ENCODE measurements around the gene LIMA1. TPM values are rescaled to one million over a fixed set of nuclear protein-coding genes. Genes with fewer than 3 reads are reported as not detected.
A peak's percentile ranks its signal among the peaks of the same experiment; 100 is the strongest.
"Not testable (repeated sequence)": the region's sequence is repeated elsewhere in the genome, so short reads cannot be mapped to it uniquely, and the experiment has no call there.

Gene LIMA1
- total RNA-seq: 10 to 100 TPM in 5 of 8 experiments, 1 to 10 TPM in 3; 4.7 to 66.5 (median 14.8) TPM

- Histone ChIP-seq H3K4me3 (peak within 1 kb of the TSS; percentile 51 to 94 (median 75)), H3K27ac (peak within 1 kb of the TSS in 1 of 2 donors; percentile 42), H3K4me1 (replicated peaks in 1 of 2) (peaks cover 6 to 11% of the 10 kb centered on the region in 2 donors)
- ATAC-seq (replicated peaks in 6 of 8): peak; percentile 97 to 99 (median 99)
- 0 to 20% (median 0%) methylated on average over 1 to 25 of the region's 52 CpGs; no CpG with 5 or more reads in 5 of the 10 experiments for WGBS, 10 experiments
- in situ Hi-C loops (cut with MboI; ENCODE audit: low pct_unique_long_range_greater_than_20kb in 2 of 9, low sequenced_read_pairs in 9 of 9, unreplicated experiment in 9 of 9): no loop called here
Measured at GRCh38 chr12:50283229-50283923, at the start of gene LIMA1. Gene LIMA1, minus strand, starts transcription at chr12:50283520. Its CDS starts 34,769 bp downstream, at chr12:50248751.

DNA sequence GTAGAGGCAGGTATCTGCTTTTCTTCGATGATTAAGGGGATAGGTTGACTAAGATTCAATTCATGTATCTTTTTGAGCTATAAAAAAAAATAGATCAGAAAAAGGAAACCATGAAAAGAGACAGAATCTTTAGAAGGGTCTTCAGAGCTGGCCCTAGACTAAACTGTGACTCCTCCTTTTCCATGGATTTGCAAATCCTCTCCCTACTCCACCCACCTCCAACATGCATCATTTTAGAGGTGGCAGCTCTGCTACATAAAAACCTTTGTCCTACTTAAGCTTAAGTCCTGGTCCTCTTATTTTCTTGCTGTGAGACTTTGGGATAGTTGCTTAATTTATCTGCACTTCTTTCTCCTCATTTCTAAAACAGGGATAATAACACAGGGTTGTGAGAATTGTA is 48.4 kb upstream of the LIMA1 start:
- H3K27ac ChIP-seq: no peak overlapping the region
- WGBS, 10 experiments: 67 to 100% (median 83%) methylated on average over 1 of the region's 1 CpG; no CpG with 5 or more reads in 6 of the 10 experiments
- H3K4me1 ChIP-seq (replicated peaks in 1 of 2): no peaks in the 10 kb centered on the region
- ATAC-seq (replicated peaks in 6 of 8): peak in 3 of 8 experiments; percentile 32 to 73 (median 40)
- H3K4me3 ChIP-seq: no peak overlapping the region
- in situ Hi-C loops (cut with MboI; ENCODE audit: low pct_unique_long_range_greater_than_20kb in 2 of 9, low sequenced_read_pairs in 9 of 9, unreplicated experiment in 9 of 9): no loop called here

DNA sequence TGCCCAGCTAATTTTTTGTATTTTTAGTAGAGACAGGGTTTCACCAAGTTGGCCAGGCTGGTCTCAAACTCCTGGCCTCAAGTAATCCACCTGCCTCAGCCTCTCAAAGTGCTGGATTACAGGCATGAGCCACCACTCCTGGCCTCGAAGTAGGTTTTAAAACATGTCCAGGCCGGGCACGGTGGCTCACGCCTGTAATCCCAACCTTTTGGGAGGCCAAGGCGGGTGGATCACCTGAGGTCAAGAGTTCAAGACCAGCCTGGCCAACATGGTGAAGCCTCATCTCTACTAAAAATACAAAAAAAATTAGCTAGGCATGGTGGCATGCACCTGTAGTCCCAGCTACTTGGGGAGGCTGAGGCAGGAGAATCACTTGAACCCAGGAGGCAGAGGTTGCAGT is 45.3 kb upstream of the LIMA1 start:
- in situ Hi-C loops (cut with MboI; ENCODE audit: low pct_unique_long_range_greater_than_20kb in 2 of 9, low sequenced_read_pairs in 9 of 9, unreplicated experiment in 9 of 9); H3K4me3 ChIP-seq; ATAC-seq (replicated peaks in 6 of 8); H3K4me1 ChIP-seq (replicated peaks in 1 of 2); H3K27ac ChIP-seq: not testable (repeated sequence)
- 90 to 100% (median 96%) methylated on average over 1 to 5 of the region's 5 CpGs; no CpG with 5 or more reads in 5 of the 10 experiments for WGBS, 10 experiments

GRCh38 chr12:50326590-50327284 is 43.4 kb upstream of the LIMA1 start:
- in situ Hi-C loops (cut with MboI; ENCODE audit: low pct_unique_long_range_greater_than_20kb in 2 of 9, low sequenced_read_pairs in 9 of 9, unreplicated experiment in 9 of 9): no loop called here
- no peak overlapping the region for H3K4me3 ChIP-seq
- H3K27ac ChIP-seq: no peak overlapping the region
- no peaks in the 10 kb centered on the region for H3K4me1 ChIP-seq (replicated peaks in 1 of 2)
- 38 to 88% (median 69%) methylated on average over 1 to 4 of the region's 4 CpGs; no CpG with 5 or more reads in 1 of the 10 experiments for WGBS, 10 experiments
- peak in 1 of 8 experiments; percentile 65 for ATAC-seq (replicated peaks in 6 of 8)

DNA sequence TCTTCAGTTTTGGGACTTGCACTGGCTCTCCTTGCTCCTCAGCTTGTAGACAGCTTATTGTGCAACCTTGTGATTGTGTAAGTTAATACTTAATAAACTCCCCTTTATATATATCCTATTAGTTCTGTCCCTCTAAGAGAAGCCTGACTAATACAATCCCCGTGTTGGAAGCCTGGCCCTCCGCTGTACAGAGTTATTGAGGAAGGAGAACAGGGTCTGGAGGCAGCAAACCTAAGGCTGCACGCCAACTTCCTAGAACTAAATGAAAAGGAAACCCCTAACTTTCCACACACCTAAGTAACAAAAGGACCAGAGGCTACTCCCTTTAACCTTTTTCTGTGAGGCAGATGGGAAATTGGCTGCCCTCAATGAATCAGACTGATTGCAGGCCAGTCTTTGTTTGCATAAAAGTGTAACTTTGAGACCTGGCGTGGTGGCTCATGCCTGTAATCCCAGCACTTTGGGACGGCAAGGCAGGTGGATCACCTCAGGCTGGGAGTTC is 42.6 kb upstream of the LIMA1 start:
- in situ Hi-C loops (cut with MboI; ENCODE audit: low pct_unique_long_range_greater_than_20kb in 2 of 9, low sequenced_read_pairs in 9 of 9, unreplicated experiment in 9 of 9): no loop called here
- no peak for ATAC-seq (replicated peaks in 6 of 8)
- no peaks in the 10 kb centered on the region for H3K4me1 ChIP-seq (replicated peaks in 1 of 2)
- no peak overlapping the region for H3K4me3 ChIP-seq
- 80 to 100% (median 89%) methylated on average over 1 to 4 of the region's 5 CpGs; no CpG with 5 or more reads in 2 of the 10 experiments for WGBS, 10 experiments
- no peak overlapping the region for H3K27ac ChIP-seq

DNA sequence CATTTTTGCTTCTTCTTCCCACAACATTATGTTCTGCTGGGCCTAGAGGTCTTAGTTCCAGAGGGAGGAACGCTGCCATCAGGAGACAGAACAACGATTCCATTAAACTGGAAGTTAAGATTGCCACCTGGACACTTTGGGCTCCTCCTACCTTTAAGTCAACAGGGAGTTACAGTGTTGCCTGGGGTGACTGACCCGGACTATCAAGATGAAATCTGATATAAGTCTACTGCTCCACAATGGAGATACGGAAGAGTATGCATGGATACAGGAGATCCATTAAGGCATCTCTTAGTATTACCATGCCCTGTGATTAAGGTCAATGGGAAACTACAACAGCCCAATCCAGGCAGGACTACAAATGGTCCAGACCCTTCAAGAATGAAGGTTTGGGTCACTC is 41.5 kb upstream of the LIMA1 start:
- H3K4me3 ChIP-seq; ATAC-seq (replicated peaks in 6 of 8); H3K27ac ChIP-seq; H3K4me1 ChIP-seq (replicated peaks in 1 of 2): not testable (repeated sequence)
- WGBS, 10 experiments: 33 to 100% (median 84%) methylated on average over 1 to 4 of the region's 4 CpGs; no CpG with 5 or more reads in 2 of the 10 experiments
- in situ Hi-C loops (cut with MboI; ENCODE audit: low pct_unique_long_range_greater_than_20kb in 2 of 9, low sequenced_read_pairs in 9 of 9, unreplicated experiment in 9 of 9): loop anchor here in 1 of 9 experiments (25.0 kb wide), 1 partner anchor 112 kb away; no protein-coding TSS in a partner anchor

DNA sequence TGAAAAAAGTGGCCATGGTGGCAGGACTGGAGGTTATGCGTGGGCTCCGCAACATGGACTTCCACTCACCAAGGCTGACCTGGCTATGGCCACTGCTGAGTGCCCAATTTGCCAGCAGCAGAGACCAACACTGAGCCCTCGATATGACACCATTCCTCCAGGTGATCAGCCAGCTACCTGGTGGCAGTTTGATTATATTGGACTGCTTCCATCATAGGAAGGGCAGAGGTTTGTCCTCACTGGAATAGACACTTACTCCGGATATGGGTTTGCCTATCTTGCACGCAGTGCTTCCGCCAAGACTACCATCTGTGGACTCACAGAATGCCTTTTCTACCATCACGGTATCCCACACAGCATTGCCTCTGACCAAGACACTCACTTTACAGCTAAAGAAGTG is 40.8 kb upstream of the LIMA1 start:
- not testable (repeated sequence) for ATAC-seq (replicated peaks in 6 of 8); H3K4me3 ChIP-seq; H3K4me1 ChIP-seq (replicated peaks in 1 of 2); H3K27ac ChIP-seq
- WGBS, 10 experiments: 81 to 100% (median 98%) methylated on average over 1 to 5 of the region's 7 CpGs; no CpG with 5 or more reads in 6 of the 10 experiments
- in situ Hi-C loops (cut with MboI; ENCODE audit: low pct_unique_long_range_greater_than_20kb in 2 of 9, low sequenced_read_pairs in 9 of 9, unreplicated experiment in 9 of 9): loop anchor here in 1 of 9 experiments (25.0 kb wide), 1 partner anchor 112 kb away; no protein-coding TSS in a partner anchor

DNA sequence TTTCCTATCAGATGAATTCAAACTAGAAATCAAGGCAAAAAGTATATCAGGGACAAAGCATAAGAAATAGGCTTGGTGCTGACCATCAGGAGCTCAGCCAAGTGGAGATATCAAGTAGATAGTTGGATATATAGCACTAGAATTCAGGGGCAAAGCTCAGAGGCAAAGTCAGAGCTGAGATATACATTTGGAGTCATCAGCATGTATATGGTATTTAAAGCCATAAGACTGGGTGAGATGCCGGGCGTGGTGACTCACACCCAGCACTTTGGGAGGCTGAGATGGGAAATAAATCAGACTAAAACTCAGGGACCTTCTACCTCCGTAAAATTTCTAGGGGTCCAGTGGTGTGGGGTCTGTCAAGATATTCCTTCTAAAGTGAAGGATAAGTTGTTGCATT is 38.9 kb upstream of the LIMA1 start:
- Histone ChIP-seq H3K4me3 (no peak overlapping the region), H3K4me1 (replicated peaks in 1 of 2) (no peaks in the 10 kb centered on the region), H3K27ac (no peak overlapping the region)
- WGBS, 10 experiments: 60 to 100% (median 96%) methylated on average over 1 to 2 of the region's 3 CpGs; no CpG with 5 or more reads in 4 of the 10 experiments
- ATAC-seq (replicated peaks in 6 of 8): no peak
- in situ Hi-C loops (cut with MboI; ENCODE audit: low pct_unique_long_range_greater_than_20kb in 2 of 9, low sequenced_read_pairs in 9 of 9, unreplicated experiment in 9 of 9): loop anchor here in 1 of 9 experiments (25.0 kb wide), 1 partner anchor 110 kb away; no protein-coding TSS in a partner anchor

DNA sequence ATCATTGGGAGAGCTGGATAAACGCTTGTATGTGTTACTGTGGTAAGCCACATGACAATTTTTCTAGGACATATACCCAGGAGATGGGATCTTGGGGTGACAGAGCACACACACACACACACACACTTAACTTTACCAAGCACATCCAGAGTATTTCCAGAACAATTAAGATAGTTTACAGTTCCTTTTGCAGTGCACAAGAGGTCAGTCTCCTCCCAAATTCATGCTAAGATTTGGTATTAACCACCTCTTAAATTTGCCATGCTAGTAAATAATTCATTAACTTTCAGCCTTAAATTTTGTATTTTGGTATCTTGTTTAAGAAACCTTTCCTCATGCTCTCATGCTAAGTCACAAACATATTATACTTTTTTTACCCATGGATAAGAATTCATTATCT is 33.9 kb upstream of the LIMA1 start:
- no peaks in the 10 kb centered on the region for H3K4me1 ChIP-seq (replicated peaks in 1 of 2)
- in situ Hi-C loops (cut with MboI; ENCODE audit: low pct_unique_long_range_greater_than_20kb in 2 of 9, low sequenced_read_pairs in 9 of 9, unreplicated experiment in 9 of 9): loop anchor here in 1 of 9 experiments (25.0 kb wide), 1 partner anchor 105 kb away; no protein-coding TSS in a partner anchor
- 25 to 100% (median 80%) methylated on average over 1 of the region's 1 CpG; no CpG with 5 or more reads in 5 of the 10 experiments for WGBS, 10 experiments
- no peak overlapping the region for H3K27ac ChIP-seq
- no peak for ATAC-seq (replicated peaks in 6 of 8)
- H3K4me3 ChIP-seq: no peak overlapping the region

- Histone ChIP-seq H3K4me1 (replicated peaks in 1 of 2) (no peaks in the 10 kb centered on the region), H3K4me3 (no peak overlapping the region), H3K27ac (no peak overlapping the region)
- no peak for ATAC-seq (replicated peaks in 6 of 8)
- WGBS, 10 experiments: 65 to 98% (median 89%) methylated on average over 3 to 9 of the region's 9 CpGs
- in situ Hi-C loops (cut with MboI; ENCODE audit: low pct_unique_long_range_greater_than_20kb in 2 of 9, low sequenced_read_pairs in 9 of 9, unreplicated experiment in 9 of 9): loop anchor here in 1 of 9 experiments (25.0 kb wide), 1 partner anchor 104 kb away; no protein-coding TSS in a partner anchor
Measured at GRCh38 chr12:50315803-50316202, 32.5 kb upstream of the LIMA1 start.

DNA sequence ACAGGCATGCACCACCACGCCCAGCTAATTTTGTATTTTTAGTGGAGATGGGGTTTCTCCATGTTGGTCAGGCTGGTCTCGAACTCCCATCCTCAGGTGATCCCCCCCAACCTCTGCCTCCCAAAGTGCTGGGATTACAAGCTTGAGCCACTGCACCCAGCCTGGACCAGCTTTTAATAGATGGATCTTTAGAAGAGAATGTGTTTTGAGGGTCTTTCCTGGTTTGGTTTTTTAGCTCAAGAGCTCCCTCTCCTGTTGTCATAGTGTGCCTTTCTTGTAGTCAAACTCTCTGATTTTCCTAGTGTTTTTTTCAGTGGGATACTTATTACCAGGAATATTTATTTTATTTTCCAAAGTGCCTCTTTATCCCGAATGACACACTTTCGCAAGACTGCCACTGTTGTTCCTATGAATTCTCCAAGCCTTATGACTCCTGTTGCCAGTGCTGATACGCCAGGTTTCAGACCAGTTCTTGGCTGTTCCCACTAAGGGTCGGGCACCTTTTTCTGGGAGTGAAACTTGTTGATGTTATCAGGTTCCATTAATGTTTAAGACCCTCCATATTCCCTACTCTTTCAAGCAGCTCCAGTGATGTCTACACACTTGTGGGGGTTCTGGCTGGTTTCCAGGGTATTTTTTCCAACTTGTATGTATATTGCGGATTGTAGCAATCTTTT is 31.5 kb upstream of the LIMA1 start:
- H3K27ac ChIP-seq: no peak overlapping the region
- peak in 2 of 8 experiments; percentile 36 to 49 for ATAC-seq (replicated peaks in 6 of 8)
- 8 to 100% (median 50%) methylated on average over 1 to 5 of the region's 7 CpGs; no CpG with 5 or more reads in 1 of the 10 experiments for WGBS, 10 experiments
- H3K4me3 ChIP-seq: no peak overlapping the region
- no peaks in the 10 kb centered on the region for H3K4me1 ChIP-seq (replicated peaks in 1 of 2)
- in situ Hi-C loops (cut with MboI; ENCODE audit: low pct_unique_long_range_greater_than_20kb in 2 of 9, low sequenced_read_pairs in 9 of 9, unreplicated experiment in 9 of 9): loop anchor here in 1 of 9 experiments (25.0 kb wide), 1 partner anchor 102 kb away; no protein-coding TSS in a partner anchor

- H3K27ac ChIP-seq; H3K4me3 ChIP-seq; H3K4me1 ChIP-seq (replicated peaks in 1 of 2); ATAC-seq (replicated peaks in 6 of 8): not testable (repeated sequence)
- in situ Hi-C loops (cut with MboI; ENCODE audit: low pct_unique_long_range_greater_than_20kb in 2 of 9, low sequenced_read_pairs in 9 of 9, unreplicated experiment in 9 of 9): loop anchor here in 1 of 9 experiments (25.0 kb wide), 1 partner anchor 102 kb away; no protein-coding TSS in a partner anchor
- 60 to 93% (median 78%) methylated on average over 1 to 4 of the region's 8 CpGs; no CpG with 5 or more reads in 6 of the 10 experiments for WGBS, 10 experiments
Measured at GRCh38 chr12:50313971-50314370, 30.7 kb upstream of the LIMA1 start.

All from motor neuron (in vitro differentiated cells).